Stimulated activated CD4-positive, alpha-beta T cell treated with anti-CD3 and anti-CD28 coated beads, TNF-alpha, amount 100 ng/mL, for 1 hour (primary cell): ENCODE data around the gene MYH6.
"Not testable (repeated sequence)": the region's sequence is repeated elsewhere in the genome, so short reads cannot be mapped to it uniquely, and the experiment has no call there.

Experiments used
- DNase-seq, 3 donors: peaks; one replicate each; pipeline ENCODE4 v3.0.0-alpha.2; 2020; ENCODE audit warnings: low read depth in 3 of 3, low spot score in 1 of 3

The MYH6 gene

DNA sequence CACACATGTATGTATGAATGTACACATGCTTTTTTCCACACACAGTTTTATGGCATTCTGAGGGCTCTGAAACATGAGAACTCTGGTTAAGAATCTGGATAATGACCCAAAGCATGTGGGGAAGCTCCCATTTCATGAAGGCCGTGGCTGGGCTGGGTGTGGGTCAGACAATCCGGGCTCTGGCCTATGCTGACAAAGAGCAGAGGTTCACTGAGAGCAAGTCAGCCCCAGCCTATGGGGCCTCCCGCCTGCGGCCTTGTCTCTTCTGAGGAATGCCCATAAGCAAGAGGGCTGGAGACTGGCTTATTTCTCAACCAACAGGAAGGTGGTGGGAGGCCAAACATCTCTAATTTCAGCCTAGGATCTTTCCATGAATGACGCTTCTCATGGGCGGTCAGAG lies 8.5 kb downstream of the MYH6 start:
- DNase-seq: no peak

DNA sequence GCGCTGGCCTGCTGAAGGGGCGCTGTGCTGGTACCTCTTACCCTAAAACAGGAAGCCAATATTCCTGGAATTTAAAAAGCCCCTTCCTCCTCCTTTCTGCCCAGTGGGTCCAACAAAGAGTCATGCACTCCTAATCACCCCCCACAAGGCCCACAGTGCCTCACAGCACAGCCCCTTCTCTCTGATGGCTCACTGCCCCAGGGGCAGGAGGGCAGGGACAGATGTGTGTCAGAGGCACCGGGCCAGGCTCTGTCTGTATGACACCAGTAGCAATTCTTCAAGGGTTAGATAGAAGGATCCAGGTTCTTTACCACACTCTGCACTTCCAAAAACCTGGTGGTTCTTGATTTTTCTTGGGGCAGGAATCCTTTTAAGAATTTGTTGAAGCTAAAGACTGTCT lies 8.9 kb downstream of the MYH6 start:
- no peak for DNase-seq

DNA sequence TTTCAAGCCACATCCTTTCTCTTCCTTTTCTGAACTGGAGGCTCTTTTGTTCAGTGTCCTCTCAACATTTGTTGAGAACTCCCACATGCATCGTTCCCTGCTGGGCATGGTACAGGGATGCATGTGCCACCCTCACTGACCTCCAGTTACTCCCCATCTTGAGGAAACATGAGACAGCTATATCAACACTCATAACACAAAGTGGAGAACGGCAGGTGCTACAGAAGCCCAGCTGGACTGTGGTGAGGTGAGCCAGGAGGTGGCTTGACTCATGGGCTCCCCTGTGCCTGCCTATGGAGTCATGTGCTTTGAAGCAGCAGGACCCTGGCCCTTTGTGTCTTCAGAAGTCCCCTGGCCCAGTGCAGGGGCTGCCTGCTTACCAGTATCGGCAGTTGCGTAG lies 9.7 kb downstream of the MYH6 start:
- no peak for DNase-seq

DNA sequence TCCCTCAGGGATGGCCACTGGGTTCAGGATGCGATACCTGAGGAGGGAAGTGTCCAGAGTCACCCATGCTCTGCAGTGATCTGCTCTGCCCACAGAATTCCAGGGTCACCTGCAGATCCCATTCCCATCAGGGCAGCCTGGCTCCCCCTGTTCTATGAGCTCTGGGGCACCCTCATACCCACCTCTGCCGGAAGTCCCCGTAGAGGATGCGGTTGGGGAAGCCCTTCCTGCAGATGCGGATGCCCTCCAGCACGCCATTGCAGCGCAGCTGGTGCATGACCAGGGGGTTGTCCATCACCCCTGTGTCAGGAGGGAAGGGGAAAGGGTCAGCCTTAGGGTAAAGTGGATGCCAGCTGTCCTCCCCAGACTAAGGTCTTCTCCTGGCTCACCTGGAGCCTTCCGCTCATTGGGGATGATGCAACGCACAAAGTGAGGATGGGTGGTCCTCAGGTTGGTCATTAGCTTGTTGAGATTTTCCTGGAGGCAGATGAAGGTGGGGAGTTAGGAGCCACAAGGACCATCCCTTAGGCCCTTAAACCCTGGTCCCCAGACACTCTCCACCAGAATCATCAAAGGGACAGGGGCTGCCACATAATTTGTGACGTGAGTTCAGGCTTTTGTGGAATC lies 11.2 kb downstream of the MYH6 start:
- DNase-seq: no peak

DNA sequence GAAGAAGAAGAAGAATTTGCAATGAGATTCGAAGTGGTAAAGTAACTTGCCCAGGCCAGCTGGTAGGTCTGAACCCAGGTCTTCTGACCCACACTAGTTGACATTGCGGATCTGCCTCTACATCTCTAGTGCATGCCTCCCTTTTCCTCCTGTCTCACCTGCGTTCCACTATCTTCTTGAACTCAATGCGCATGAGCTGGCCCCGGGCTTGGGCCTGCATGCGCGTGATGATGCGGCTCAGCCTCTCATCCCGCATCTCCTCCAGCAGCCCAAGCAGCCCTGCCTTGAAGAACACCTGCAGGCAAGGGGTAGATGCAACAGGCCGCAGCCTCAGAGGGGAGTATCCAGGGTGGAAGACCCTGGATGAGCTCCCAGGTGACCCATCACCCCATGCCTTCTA lies 11.9 kb downstream of the MYH6 start:
- no peak for DNase-seq

DNA sequence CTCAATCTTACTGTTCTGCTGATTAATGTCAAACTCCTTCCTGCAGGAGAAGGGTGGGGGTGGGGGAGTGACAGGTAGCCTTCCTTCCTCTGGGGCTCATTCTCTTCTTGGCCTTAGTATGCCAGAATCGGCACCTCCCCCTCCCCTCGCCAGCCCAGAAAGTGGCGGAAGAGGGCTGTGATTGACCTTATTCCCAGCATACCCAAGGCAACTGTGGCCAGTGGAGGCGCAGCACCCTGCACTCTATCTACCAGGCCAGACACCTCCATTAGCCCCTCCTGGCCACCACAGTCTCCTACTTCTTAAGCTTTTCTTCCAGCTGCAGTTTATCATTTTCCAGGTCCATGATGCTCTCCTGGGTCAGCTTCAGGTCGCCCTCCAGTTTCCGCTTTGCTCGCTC lies 15.5 kb downstream of the MYH6 start:
- DNase-seq: no peak

DNA sequence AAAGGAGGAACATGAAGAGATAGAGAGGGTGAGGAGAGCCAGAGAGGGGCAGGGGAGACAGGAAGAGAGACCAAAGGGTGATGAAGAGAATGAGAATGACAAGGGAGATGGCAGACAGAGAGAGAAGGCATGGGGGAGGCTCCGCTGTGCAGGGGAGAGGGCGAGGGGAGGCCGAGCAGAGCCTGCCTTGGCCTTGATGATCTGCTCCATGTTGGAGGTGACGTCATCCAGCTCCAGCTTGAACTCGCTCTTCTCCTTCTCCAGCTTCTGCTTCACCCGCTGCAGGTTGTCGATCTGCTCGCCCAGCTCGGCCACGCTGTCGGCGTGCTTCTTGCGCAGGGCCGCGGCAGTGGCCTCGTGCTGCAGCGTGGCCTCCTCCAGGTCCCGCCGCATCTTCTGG lies 18.2 kb downstream of the MYH6 start:
- not testable (repeated sequence) for DNase-seq

DNA sequence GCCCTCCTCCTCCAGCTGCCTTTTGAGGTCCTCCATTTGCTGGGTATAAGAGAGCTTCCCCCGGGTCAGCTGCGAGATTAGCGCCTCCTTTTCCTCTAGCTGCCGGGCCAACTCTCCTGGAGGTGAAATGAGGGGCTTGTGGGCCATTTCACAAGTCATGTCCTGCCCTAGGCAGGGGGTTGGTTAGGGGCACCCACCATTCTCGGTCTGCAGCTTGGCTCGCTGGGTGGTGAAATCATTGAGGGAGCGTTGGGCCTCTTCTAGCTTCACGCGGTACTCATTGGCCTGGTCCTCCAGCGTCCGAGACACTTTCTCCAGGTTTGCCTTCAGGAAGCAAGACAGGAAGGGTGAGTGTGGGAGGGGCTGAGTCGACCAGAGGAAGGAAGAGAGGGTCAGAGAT lies 18.7 kb downstream of the MYH6 start:
- no peak for DNase-seq

DNA sequence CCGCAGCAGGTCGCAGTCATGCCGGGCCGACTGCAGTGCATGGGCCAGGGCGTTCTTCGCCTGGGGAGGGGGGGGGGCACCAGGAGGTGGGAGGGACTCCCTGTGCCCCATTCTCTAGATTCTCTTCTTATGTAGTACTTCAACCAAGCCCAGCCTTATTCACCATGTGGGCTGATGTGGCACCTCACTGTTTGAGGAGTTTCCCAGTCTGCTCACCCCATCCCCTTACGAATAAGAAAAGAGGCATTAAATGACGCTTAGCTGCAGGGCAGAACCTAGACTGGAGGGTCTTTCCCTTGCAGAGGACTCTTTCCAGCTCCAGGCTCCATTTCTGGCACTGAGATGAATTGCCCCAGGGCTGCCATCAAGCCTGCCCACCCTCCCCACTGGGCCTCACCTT lies 19.1 kb downstream of the MYH6 start:
- no peak for DNase-seq

DNA sequence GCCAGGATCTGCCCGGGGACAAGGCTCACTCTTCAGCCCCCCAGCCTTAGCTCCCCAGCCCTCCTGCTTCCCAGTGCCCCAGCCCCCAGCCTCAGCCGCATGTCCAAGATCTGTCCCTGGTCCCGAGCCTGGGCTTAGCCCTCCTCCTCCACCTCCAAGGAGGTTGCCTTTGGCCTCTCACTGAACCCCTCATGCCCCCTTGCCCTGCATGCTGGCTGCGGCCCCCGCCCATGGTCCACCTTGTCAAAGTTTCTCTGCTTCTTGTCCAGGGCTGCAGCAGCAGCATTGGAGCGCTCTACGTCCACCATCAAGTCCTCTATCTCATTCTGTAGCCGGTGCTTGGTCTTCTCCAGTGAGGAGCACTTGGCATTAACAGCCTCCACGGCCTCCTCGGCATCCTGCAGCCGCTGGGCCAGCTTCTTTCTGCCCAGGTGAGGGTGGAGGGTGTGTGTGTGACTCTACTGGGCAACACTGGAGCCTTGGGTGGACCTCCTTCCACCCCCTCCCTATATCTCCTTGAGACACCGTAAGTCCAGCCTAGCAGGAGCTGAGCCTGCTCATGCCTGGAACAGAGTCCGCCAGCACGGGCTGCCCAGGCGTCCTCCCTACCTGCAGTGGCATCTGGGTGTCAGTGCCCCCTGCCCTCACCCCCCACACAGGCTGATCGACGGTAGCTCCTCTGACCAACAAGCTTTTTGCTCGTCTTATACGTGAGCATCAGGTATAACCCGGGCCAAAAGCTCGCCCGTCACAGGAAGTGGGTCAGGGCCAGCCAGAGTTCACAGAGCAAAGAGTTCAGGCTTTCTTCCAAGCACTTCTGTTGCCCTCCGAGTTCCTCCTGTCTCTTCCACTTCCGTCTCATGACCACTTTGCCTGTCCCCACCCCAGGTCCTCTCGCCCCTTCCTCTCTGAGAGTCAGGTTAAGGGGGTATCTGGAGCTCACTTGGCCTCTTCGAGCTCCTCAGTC lies 19.9 kb downstream of the MYH6 start:
- DNase-seq: no peak

DNA sequence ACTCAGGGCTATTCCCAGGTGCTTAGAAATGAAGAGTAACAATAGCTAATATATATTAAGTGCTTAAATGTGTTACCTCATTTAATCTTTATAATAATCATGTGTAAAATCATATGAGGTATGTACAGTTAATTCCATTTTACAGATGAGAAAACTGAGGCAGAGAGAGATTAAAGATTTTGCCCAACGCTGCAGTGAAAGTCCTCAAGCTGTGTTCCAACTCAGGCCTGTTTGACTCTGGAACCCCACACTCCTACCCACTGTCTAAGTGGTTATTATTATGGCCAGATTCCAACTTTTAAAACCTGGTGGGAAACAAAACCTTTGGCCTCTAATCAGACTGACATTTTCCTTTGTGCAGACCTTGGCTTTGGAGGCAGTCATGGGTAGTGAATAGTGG lies 21.1 kb downstream of the MYH6 start:
- DNase-seq: no peak

DNA sequence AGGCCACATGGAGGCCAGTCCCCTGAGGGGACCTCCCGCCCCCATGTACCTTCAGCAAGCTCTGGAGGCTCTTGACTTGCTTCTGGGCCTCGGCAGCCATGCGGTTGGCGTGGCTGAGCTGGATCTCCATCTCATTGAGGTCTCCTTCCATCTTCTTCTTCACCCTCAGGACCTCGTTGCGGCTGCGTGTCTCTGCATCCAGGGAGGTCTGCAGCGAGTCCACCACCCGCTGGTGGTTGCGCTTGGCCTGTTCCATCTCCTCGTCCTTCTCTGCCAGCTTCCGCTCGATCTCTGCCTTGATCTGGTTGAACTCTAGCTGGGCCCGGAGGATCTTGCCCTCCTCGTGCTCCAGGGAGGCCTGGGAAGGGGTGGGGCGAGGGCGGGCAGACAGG lies 21.8 kb downstream of the MYH6 start:
- not testable (repeated sequence) for DNase-seq

DNA sequence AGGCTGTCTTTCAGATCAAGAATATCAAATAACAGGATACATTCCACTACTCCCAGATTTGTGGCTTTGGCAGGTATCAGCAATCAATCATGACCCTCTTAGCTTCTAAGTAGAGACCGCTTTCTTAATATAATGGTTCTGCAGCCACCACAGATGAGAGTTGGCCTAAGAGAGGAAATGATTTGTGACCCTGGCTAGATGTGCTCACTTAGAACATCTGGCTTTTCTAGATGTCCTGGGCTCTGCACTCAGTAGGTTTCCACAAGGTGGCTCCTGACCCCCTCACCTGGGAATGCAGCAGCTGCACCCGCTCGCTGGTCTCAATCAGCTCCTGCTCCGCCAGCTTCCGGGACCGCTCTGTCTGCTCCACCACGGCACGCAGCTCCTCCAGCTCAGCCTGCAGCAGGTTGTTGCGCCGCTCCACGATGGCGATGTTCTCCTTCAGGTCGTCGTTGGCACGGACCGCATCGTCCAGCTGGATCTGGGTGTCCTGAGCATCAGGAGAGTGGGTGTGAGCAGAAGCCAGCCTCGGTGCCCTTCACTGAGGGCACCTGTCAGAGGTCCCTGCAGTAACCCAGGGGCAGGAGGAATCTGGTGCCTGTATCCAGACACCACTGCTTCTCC lies 22.3 kb downstream of the MYH6 start:
- DNase-seq: no peak

DNA sequence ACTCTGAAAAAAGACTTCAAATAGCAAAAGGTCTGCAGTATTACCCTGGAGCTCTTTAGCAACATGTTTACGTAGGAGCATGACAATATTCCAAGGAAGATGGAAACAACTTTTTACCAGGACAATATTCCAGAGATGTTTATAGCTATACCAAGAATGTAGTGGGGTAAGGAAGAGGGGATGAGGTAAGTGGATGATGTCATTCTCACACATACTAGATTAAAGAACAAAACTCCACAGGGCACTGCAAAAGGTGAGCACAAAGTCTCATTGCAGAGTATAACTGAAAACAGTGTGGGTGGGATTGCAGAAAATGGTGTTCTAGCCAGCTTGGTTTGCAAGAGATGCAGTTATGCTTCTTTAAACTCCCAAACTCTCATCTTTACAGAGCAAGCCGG lies 22.8 kb downstream of the MYH6 start:
- DNase-seq: no peak

DNA sequence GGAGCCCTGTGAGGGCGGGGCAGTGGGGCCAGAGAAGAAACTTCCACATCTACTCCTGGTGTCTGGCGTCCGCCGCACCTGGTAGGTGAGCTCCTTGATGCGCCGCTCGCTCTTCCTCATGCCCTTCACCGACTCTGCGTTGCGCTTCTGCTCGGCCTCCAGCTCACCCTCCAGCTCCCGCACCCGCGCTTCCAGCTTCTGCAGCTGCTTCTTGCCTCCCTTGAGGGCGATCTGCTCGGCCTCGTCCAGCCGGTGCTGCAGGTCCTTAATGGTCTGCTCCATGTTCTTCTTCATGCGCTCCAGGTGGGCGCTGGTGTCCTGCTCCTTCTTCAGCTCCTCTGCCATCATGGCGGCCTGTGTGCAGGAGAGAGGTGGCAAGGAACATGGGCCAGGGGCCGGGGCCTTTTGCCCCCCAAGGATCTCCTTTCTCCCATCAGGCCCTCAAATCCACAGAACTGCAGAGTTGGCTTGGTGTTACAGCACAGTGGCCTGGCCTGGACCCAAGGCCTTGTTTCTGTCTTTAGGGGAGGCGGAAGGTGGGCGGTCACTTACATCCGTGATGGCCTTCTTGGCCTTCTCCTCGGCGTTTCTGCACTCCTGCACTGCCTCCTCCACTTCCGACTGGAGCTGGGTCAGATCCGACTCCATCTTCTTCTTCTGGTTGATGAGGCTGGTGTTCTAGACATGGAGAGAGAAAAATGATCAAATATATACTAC lies 23.6 kb downstream of the MYH6 start:
- DNase-seq: no peak

DNA sequence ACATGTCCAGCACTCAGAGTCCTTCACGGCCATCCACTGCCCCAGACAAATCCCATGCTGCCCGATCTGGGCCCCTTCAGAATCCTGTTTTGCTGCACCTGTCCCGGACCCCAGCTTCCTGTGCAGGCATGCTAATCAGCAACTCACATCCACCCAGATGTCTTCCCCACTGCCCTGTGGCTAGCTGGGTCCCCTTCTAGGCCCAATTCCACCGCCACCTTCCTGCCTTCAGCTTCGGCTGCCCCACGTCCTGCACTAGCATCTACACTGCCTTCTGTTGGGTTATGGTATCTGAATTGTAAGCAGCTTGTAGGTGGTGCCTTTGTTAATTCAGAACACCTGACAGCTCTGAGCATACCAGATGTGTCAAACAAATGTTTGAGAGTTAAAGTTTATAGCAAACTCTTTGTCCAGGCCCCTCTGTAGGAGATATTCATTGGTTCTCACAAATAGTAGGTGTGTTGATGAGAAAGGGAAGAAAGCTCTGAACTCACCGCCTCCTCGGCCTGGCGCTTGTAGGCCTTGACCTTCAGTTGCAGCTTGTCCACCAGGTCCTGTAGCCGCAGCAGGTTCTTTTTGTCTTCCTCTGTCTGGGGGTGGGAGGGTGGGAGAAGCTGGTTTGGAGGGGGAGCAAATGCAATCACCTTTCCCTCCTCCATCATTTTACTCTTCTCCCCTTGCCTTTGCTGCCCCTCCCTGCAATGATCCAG lies 25.2 kb downstream of the MYH6 start:
- no peak for DNase-seq

DNA sequence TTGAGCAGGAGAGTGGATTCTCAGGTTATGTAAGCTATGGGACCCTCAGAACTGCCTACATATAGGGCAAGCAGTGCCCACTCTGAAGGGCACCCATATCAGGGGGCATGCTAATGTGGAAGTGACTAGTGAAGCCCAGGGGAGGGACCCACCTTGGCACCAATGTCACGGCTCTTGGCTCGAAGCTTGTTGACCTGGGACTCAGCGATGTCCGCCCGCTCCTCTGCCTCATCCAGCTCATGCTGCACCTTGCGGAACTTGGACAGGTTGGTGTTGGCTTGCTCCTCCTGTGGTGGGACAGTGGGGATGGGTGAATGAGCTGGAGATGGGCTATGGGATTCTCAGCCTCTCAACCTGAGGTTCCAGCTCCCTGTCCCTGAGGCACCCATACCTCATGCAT lies 25.8 kb downstream of the MYH6 start:
- DNase-seq: no peak

DNA sequence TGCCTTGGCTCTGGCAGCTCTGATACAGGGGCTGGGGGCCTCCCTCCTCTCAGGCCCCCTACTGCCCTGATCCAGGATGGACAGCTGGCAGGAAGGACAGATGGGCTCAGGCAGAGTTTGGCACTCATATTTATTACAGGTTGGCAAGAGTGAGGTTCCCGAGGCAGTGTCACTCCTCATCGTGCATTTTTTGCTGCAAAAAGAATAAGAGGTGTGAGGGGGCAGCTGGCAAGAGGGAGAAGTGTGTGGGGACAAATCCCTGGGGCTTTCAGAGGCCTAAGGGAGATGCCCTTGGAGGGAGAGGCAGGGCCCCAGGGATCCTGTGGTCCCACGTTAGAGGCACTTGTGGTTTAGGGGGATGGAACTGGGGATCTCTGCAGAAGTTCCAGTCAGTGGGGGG lies 26.2 kb downstream of the MYH6 start:
- DNase-seq: no peak

DNA sequence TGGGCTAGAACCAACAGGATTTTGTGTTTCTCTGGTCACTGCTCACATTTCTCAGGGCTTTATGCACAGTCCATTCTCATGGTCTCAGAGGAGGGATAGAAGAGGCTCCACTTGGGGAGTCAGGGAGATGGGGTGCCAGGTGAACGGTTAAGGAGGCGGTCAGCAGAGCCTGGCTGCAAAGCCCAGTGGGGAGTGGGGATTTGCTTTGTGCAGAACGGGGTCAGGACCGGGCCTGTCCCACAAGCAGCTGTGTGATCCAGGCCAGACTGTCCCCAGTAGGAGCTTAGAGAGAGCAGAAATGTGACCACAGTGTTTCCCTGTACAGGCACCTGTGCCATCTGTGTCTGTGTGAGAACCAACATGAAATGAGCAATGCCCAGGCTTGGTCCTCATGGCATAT lies 27.1 kb downstream of the MYH6 start:
- no peak for DNase-seq

DNA sequence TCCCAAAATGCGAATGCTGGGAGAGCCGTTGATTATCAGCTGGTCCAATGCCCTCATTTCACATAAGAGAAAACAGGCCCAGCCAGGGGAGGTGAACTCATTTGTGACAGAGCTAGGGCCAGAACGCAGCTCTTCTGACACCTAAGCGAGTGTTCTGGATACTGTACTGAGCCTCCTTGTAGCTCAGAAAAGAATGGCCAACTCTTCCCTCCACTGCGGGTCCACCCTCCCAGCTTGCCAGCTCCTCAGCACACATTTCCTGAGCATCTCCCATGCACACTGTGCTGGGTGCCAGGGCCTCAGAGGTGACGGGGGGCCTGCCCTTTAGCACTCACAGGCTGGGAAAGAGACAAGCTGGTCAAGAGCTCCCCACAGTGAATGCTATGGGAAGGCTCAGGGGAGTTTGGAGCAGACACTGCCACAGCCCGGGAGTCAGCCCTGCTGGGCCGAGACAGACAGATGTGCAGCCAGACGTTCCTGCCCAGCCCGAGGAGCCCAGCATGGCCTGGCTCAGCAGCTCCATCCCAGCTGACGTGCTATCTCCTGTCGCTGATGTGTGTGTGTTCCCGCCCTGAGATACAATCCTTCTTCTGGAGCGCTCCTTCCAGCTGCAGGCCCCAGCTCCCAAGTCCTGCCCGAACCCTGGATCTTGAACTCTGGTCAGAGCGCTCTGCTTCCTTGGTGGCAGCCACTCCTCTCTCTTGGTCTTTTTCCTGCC lies 27.7 kb downstream of the MYH6 start:
- no peak for DNase-seq
